ENCODE data around the gene TMPRSS7.
"Not testable (repeated sequence)": the region's sequence is repeated elsewhere in the genome, so short reads cannot be mapped to it uniquely, and the experiment has no call there.

The TMPRSS7 gene

DNA sequence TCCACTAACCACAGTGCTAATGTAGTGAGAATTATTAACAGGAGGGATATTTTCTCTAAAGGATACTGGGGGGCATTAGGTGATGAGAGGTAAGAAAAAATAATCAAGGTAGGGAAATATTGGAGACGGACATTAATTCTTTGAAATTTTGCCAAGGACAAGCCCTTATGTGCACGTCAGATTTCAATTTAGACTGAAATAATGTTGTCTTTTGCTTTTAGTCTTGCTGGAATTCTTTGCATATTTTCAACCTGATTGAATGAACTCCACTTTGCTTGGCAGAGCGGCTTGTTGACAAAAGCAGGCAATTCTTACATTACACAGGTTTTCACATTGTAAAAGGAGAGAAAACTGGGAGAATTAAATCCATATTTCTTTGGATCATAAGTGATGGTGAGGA lies 26.6 kb downstream of the TMPRSS7 start:
- DNase-seq = no peak

DNA sequence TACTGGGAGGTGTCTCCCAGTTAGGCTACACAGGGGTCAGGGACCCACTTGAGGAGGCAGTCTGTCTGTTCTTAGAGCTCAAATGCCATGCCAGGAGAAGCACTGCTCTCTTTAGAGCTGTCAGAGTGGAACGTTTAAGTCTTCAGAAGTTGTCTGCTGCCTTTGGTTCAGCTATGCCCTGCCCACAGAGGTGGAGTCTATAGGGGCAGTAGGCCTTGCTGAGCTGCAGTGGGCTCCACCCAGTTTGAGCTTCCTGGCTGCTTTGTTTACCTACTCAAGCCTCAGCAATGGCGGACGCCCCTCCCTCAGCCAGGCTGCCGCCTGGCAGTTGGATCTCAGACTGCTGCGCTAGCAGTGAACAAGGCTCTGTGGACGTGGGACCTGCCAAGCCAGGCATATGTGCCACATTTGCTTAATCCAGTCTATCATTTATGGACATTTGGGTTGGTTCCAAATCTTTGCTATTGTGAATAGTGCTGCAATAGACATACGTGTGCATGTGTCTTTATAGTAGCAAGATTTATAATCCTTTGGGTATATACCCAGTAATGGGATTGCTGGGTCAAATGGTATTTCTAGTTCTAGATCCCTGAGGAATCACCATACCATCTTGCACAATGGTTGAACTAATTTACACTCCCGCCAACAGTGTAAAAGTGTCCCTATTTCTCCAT lies 38.0 kb downstream of the TMPRSS7 start:
- not testable (repeated sequence) for DNase-seq

DNA sequence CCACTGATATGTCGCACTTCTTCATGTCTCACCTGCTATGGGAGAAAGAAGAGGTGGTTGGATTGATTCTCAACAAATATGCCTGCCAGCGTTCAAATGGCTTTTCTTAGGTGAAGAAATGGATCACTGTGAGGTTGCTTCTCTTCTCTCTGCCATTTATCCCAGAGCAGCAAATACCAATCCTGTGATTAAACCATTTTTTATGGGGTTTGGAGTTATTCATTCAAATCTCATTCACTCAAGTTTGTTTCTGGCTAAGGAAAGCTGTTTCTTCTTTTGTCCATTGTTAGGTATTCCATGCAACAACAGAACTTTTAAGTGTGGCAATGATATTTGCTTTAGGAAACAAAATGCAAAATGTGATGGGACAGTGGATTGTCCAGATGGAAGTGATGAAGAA lies 39.5 kb downstream of the TMPRSS7 start:
- no peak for DNase-seq

DNA sequence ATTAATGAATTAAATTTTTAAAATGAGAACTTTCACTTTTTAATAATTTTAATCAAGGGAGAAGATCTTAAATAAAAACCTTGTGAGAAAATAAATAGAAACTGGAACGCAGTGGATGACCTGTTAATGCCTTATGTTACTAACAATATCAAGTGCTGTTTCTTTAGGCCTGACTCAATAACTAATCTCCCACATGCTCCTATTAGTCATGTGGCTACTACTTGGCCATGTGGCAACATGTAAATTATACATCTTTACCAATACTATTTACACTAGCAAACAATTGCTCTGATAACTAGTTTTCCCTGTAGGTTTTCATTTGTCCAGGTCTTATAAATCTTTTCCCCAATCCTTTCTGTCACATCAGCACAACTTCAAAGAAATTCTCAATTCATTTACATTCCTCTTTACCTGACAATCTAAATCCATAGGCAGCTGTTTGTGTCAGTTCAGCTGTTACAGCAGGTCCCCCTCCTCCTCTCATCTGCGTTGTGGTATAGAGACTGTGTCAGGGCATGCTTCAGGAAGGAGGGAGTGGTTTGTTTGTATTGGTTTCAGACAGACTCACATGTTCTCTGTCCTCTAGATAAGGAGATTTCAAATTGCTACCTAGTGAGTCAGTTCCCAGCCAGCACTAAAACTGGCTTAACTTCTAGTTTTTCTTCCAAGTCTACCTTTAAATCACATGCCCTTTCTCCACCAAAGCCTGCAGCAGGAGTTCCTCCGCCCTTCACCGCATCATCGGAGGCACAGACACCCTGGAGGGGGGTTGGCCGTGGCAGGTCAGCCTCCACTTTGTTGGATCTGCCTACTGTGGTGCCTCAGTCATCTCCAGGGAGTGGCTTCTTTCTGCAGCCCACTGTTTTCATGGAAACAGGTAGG lies 40.3 kb downstream of the TMPRSS7 start:
- peak; percentile 80 to 92 (median 84) for DNase-seq

DNA sequence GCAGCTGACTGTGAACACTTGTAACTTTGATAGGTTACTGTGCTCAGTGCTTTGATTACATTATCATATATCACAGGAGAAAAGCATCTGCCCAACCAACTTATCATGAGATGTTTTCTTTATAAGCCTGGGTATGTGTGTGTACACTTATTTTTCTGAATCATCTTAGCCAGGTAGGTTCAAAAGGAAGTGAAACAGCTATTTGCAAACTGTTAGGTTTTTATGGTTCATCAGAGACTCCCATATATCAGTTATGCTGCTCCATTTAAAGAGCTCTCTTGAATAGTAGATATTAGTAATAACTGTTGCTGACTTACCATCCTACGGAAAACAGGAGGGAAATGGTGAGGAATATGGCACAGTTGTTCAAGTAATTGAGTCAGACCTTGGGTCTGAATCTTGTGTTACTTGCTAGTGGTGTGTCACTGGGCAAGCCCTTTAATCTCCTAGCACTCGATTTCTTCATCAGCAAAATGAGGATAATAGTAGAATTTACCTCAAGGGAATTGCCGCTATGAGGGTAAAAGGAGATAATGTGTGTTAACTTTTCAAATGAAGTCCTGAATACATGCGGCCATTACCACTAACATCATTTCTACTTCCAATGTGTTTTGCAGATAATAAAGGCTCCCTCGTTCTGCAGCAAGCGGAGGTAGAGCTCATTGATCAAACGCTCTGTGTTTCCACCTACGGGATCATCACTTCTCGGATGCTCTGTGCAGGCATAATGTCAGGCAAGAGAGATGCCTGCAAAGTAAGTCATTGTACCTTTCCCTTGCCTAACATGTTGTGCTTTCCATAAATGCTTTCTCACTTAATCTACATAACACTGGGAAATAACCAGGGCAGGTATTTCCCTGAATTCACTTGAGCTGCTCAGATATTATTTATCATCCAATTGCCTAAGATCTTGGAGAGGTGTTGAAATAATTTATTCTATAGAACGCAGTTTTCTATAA lies 43.9 kb downstream of the TMPRSS7 start:
- no peak for DNase-seq

DNA sequence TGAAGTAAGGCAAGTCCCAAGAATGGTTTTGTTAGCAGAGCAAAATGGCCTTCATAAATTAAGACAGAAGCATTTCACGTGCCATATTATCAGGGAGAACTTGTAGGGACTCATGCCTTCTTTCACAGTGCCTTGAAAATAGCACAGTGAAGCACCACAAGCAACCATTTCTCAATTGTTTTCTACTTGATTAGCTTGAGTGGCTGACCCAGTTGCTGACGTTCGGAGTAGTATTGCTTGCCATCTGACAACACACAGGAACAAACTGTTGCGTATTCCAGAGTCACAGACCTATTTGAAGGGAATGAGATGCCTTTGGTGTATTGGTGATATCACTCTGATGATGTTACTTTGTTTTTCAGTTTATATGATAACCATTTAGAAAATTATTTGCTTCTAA lies 48.7 kb downstream of the TMPRSS7 start:
- no peak for DNase-seq

DNA sequence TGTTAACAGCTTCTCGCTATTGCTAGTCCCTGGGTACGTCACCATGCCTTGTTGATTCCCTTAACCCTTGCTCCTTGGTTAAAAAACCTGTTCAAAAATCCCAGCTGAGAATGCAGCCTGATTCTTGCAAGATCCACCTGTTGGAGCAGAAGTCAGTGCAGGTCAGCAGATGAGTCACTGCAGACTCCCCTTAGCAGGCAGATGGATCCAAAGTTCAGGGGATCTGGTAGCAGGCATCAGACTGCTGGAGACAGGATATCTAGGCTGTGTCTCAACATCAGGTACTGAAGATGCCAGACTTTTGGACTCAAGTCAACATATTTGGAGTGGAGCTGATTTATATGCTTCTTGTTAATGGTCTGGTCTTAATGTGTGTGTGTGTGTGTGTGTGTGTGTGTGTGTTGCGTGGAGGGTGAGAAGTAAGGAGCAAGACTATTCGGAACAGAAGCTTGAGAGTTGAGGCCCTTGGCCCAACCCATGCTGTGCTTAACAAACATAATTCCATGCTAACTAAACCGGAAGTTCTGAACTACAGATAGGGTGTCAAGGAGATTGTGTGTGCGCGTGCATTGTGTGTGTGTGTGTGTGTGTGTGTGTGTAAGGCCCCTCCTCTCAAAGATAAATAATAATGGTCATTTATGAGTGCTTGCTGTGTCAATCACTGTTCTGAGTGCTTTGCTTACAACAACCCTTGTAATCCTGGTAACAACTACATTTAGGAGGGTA lies 50.6 kb downstream of the TMPRSS7 start:
- peak in 2 of 3 experiments; percentile 63 to 73 for DNase-seq

DNA sequence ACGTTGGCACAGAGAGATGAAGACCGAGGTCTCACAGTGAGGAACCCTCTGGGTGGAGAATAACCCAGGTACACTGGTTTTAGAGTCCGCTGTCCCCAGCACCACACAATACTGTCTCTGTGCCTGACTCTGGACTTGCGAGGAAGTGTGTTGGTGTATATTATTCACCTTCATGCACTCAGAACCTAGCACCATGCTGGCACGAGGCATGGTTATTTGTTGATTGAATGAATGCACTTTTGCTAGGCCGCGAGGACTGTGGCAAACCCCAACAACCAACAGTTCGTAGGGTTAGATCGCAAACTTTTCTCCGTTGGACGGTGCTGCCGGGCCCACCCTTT lies 51.2 kb downstream of the TMPRSS7 start:
- peak in 1 of 3 experiments; percentile 74 for DNase-seq

DNA sequence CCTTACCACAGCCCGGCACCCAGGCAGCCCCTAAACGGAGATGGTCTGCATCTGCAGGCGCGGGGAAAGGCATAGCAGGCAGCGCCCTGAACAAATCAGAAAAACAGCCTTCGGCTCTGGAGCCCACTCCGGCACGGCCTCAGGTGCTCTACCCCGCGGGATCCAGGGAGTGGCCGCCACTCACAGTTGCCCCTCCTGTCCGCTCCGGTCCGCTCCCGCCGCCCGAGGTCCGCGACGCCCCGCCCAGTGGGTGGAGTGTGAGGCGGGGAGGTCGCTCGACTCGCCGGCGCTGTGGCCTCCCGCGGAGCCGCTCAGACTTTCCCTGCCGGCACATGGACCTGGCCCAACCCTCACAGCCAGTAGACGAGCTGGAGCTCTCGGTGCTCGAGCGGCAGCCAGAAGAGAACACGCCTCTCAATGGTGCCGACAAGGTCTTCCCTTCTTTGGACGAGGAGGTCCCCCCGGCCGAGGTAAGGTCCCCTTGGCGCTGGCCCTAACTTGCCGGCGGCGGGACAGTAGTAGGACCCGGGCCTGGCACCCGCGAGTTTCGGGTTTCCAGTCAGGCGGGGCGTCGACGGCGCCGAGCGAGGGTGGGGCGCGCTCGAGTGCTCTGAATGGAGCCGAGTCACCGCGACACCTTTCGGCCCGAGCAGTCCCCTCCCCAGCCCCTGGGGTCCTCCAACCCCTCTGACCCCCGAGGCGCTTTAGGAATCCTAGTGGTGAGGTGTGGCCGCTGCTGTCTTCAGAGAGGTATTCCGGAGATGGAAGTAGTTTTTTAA lies 51.7 kb downstream of the TMPRSS7 start, which contains the start of gene C3orf52:
C3orf52 (plus strand) TSS at position 314 of the 779 bp plus-strand sequence; CDS start at position 333, 19 bp downstream.
- DNase-seq = peak; percentile 65 to 94 (median 91)

DNA sequence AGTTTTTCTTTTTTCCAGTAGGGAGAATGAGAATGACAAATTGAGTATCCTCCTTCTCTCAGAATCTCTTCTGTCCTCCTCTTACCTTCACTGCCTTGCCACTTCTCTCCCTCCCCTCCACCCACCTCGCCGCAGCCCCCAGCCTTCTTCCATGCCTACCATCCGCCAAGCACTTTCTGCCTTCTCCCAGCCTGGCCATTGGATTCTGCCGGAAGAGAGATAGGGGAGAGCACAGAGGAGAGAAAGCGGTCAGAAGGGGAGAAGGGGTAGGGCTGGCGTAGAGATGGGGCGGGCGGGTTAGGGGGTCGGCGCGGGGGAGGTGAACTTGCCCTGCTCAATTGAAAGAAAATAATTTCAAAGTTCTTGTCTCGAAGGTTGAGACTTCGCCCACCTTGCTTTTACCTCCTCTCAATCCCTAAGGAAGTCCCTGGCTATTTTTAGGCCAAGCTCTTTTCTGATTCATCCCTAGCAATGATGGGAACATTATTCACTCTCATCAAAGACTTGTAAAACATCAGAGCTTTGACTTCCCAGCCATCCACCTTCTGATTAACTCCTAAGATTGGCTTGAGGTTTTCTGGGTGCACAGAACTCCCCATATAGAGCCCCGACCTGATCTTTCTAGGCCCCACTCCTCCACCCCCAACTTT lies 52.5 kb downstream of the TMPRSS7 start:
- DNase-seq = peak in 2 of 3 experiments; percentile 48 to 49

DNA sequence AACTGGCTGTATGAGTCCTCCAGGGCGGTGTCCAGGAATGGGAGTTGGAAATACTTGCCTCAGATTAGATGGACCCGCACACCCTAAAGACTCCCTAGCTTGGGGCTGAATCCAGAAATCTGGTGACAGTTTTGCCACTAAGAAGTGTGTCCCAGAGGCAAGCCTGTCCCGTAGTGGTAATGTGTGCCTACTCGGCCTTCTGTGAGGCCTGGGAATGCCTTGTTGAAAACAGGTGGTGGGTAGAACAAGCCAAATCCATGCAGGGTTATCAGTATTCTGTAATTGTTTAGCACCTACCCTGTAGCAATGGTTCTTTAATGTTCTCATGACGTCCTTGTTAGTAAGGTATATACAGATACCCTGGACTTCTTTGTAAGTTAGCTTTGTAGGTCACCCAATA lies 53.2 kb downstream of the TMPRSS7 start:
- no peak for DNase-seq

DNA sequence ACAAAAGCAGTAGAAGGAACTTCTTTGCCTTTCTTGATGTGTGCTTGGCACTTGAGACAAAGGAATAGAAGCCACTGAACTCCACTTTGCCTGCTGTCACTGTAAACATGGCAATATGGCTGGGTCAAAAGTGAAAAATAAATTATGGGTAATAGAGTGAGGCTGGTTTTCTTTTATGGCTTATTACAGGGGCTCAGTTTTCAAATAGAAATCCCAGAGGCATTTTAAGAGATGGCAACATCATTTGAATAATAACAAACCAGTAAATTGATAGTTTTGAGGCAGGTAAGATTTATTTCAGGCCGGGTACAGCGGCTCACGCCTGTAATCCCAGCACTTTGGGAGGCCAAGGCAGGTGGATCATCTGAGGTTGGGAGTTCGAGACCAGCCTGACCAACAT lies 54.4 kb downstream of the TMPRSS7 start:
- no peak for DNase-seq

DNA sequence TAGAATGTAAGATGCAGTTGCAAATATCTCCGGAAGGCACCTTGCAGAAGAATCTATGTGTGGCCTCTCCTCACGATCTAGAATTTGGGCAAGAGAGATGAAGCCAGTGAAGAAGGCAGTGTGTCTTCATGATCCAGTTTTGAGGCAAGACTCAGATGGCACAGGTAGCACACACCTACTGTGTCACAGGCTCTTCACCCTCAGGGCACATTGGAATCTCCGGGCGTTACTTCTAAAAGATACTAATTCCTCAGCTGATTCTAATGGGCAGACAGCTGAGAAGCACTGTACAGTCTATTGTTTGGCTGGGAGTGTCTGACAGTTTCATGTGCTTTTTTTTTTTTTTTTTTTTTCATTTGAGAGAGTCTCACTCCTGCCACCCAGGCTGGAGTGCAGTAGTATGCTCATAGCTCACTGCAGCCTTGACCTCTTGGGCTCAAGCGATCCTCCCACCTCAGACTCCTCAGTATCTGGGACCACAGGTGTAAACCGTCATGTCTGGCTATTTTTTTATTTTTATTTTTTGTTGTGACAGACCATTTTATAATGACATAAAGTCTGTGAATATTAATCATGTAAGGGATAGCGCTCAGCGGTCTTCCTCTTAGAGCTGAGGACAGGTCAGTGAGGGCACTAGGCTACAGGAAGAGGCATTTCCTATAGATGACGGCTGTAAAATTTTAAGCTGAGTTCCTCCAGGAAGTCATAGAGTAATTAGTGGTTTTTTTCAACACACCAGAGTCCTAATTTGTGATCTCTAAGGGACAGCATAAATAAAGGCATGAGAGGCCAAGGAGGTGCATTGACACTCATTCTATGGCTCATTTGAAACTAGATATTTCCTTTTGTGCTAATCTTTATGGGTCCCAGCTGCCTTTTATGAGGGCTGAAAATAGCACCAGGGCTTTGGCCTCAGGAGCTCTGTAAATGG lies 55.7 kb downstream of the TMPRSS7 start:
- DNase-seq = peak in 2 of 3 experiments; percentile 53 to 71

DNA sequence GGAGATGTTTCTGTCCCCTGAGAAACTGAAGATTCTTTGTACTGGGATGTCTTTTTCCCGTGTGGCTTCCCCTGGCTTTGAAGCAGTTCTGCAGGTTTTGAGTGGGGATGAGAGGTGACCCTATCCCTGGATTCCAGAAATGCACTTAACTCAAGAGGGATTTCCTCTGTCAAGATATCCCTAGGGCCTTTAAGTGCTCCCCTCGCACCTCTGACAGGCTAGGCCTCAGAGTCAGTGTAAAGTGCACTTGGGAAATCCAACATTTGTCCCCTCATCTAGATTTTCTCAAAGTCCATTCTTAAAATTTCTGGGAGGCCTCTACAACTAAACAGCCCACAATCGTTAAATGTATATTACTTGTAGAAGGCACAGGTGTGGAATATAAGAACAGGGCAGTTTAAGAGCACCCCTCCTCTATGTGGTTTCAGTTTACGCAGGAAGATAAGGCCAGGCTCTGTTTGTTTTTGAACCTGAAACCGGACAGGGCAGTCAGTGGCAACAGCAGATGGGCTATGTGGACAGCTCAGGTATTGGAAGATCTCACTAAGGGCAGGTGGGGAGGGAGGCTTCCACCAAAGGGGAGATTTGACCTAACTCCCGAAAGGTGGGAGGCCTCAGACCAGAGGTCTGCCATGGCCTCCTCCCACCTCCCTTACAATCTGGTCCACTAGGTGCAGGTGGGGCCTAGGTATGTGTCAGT lies 56.5 kb downstream of the TMPRSS7 start:
- DNase-seq = peak in 2 of 3 experiments; percentile 40 to 71

DNA sequence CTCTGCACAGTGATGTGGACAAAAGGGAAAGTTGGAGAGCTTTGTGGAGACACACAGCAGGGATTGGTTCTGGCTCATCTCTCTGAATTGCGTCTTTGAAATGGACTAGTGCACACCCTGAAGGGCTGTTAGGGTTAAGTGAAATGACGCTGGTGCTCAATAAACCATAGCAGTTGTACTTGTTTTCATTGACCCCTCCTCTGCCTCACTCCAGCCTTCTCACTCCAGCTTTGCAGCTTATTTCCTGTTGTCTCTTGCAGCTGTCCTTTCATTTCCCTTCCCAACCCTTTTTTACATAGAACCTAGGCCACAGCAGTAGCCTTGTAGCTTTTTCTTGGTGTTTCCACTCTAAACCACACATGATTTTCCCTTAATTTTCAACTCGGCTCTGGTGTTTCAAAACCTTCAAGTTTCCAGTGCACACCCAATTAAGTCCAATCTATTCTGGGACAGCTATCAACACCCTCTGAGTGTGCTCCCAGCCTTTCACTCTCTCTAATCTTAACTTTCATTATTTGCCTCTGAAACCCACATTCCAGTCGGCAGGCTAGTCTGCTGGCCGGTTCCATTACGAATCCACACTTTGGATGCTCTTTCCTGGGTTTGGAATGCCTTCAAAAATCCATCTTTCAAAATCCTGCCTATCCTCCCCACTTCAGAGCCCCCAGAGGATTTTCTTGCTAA lies 58.1 kb downstream of the TMPRSS7 start:
- DNase-seq = no peak

DNA sequence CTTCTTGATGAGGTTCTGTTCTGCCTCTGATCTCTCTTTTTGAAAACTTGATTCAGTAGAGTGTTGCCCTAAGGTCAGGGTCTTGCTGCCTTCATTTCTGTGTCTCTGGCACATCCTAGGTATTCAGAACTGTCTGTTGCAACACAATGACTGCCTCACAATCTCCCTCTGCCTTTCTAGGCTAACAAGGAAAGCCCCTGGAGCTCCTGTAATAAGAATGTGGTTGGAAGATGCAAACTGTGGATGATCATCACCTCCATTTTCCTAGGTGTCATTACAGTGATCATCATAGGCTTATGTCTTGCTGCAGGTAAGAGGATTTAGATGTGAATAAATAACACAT lies 58.6 kb downstream of the TMPRSS7 start:
- no peak for DNase-seq

DNA sequence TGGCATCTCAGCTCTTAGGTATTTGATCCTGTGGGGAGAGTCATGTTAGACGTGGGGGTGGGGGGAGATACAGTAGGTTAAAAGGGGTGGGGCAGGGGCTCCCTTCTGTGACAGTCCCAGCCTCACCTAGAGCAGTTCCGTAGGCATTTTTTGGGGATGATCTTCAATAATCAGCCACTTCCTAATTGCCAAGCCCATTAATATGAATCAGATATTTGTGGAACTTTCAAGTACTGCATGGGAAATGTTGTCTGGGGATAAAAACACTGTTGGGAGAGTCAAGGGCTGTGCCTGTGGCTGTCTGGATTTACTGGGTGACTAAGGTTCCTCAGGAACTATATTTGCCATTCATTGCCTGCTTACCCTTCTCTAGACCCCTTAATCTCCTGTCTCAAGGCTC lies 61.2 kb downstream of the TMPRSS7 start:
- DNase-seq = no peak

DNA sequence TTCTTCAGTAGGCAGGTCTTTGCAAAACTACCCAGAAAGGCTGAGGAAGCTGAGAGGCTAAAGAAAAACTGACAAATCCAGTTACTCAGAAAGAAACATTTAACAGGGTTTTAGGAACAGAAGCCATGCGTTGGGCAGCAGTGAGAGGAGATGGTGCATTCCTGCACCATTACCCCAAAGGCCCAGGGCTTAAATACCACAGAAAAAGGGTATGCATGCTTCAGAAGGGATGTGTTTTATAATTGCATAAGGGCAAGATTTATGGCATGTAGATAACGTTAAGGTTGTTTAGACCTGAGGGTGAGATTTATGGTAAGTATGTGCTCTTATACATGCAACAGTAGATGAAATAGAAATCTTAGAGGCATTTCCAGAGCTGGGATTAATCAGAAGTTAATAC lies 61.6 kb downstream of the TMPRSS7 start:
- DNase-seq = no peak

DNA sequence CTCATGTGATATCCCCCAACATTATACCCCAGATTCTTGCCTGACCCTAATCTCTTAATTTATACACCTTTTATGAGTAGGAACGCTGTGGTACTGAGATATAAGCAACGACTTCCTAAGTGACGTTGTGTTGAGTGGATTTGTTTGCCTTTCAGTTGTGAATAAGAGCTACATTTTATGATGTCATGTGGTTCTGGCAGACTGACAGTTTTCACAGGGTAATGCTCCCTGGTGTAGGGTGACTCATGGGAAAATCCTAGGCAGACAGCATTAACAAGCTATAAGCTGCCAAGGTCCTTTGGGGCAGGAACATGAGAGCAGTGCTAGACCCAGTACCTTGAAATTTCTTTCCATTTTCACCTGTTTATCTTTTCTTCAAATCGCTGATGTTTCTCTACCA lies 62.8 kb downstream of the TMPRSS7 start:
- DNase-seq = peak; percentile 22 to 55 (median 55)

Measured in NCI-H1417 (cell line).